ENCODE results near the gene TYK2. TPM values are rescaled to one million over a fixed set of nuclear protein-coding genes. Genes with fewer than 3 reads are reported as not detected.
A peak's percentile ranks its signal among the peaks of the same experiment; 100 is the strongest.
"Not testable (repeated sequence)": the region's sequence is repeated elsewhere in the genome, so short reads cannot be mapped to it uniquely, and the experiment has no call there.

Gene TYK2
- total RNA-seq, 1 donor from 2014 or later, result 56.0 TPM

GRCh38 chr19:10343495-10343894 lies 36.9 kb downstream of the TYK2 start:
- ATAC-seq (no peak), DNase-seq (no peak)

GRCh38 chr19:10339977-10340376 lies 40.4 kb downstream of the TYK2 start:
- ATAC-seq (no peak), DNase-seq (no peak)
- intact Hi-C loops (cut with micrococcal nuclease), result loop anchor here (10.0 kb wide), 1 partner anchor 55 kb away; the partner anchor contains the start of genes ICAM4 and ICAM5

More at GRCh38 chr19:10343495-10343894, 36.9 kb downstream of the TYK2 start:
- intact Hi-C loops (cut with micrococcal nuclease), result no loop called here

- no peak for DNase-seq
- no peak for ATAC-seq
- intact Hi-C loops (cut with micrococcal nuclease), result loop anchor here (10.0 kb wide), 1 partner anchor 55 kb away; the partner anchor contains the start of genes ICAM4 and ICAM5
Measured at GRCh38 chr19:10339380-10339960, 40.9 kb downstream of the TYK2 start, which contains the start of gene ICAM3. ICAM3 (minus strand) TSS chr19:10339624; CDS start chr19:10339614, 10 bp downstream.

- intact Hi-C loops (cut with micrococcal nuclease), result loop anchor here (10.0 kb wide), 1 partner anchor 54 kb away; the partner anchor contains the start of genes ICAM4 and ICAM5
- no peak for ATAC-seq
- no peak for DNase-seq
Measured at GRCh38 chr19:10338940-10339339, 41.4 kb downstream of the TYK2 start.

GRCh38 chr19:10336725-10337124 lies 43.6 kb downstream of the TYK2 start:
- intact Hi-C loops (cut with micrococcal nuclease), result loop anchor here (10.0 kb wide), 1 partner anchor 52 kb away; the partner anchor contains the start of genes ICAM4 and ICAM5
- DNase-seq, ATAC-seq: not testable (repeated sequence)

GRCh38 chr19:10335352-10335985 lies 44.9 kb downstream of the TYK2 start:
- ATAC-seq (no peak), DNase-seq (peak; percentile 56)
- intact Hi-C loops (cut with micrococcal nuclease), result loop anchor here (10.0 kb wide), 1 partner anchor 51 kb away; the partner anchor contains the start of genes ICAM4 and ICAM5

- DNase-seq (peak; percentile 96), ATAC-seq (peak; percentile 88)
- intact Hi-C loops (cut with micrococcal nuclease), result loop anchor here (10.0 kb wide), 1 partner anchor 50 kb away; the partner anchor contains the start of genes ICAM4 and ICAM5
Measured at GRCh38 chr19:10334588-10335351, 45.6 kb downstream of the TYK2 start.

- intact Hi-C loops (cut with micrococcal nuclease), result loop anchor here (10.0 kb wide), 1 partner anchor 49 kb away; the partner anchor contains the start of genes ICAM4 and ICAM5
- DNase-seq, result no peak
- ATAC-seq, result no peak
Measured at GRCh38 chr19:10333758-10334587, 46.4 kb downstream of the TYK2 start.

- intact Hi-C loops (cut with micrococcal nuclease), result loop anchor here (10.0 kb wide), 1 partner anchor 48 kb away; the partner anchor contains the start of genes ICAM4 and ICAM5
- peak; percentile 94 for ATAC-seq
- DNase-seq, result peak; percentile 99
Measured at GRCh38 chr19:10332965-10333757, 47.2 kb downstream of the TYK2 start, which contains the start of gene RAVER1. RAVER1 (minus strand) TSS chr19:10333529; CDS start chr19:10333507, 22 bp downstream.

GRCh38 chr19:10332158-10332964 lies 48.0 kb downstream of the TYK2 start:
- intact Hi-C loops (cut with micrococcal nuclease), result loop anchor here (10.0 kb wide), 1 partner anchor 48 kb away; the partner anchor contains the start of genes ICAM4 and ICAM5
- DNase-seq, result no peak
- no peak for ATAC-seq

- DNase-seq, result no peak
- intact Hi-C loops (cut with micrococcal nuclease), result no loop called here
- ATAC-seq, result no peak
Measured at GRCh38 chr19:10329555-10329954, 50.8 kb downstream of the TYK2 start.

- DNase-seq (no peak), ATAC-seq (no peak)
- intact Hi-C loops (cut with micrococcal nuclease), result no loop called here
Measured at GRCh38 chr19:10328558-10329429, 51.6 kb downstream of the TYK2 start.

- no peak for DNase-seq
- ATAC-seq, result no peak
- intact Hi-C loops (cut with micrococcal nuclease), result no loop called here
Measured at GRCh38 chr19:10327793-10328192, 52.6 kb downstream of the TYK2 start.

- no peak for ATAC-seq
- no peak for DNase-seq
- intact Hi-C loops (cut with micrococcal nuclease), result no loop called here
Measured at GRCh38 chr19:10325732-10326131, 54.6 kb downstream of the TYK2 start.

GRCh38 chr19:10321874-10322835 lies 58.2 kb downstream of the TYK2 start:
- ATAC-seq (no peak), DNase-seq (no peak)
- intact Hi-C loops (cut with micrococcal nuclease), result no loop called here
